ENCODE data around the gene GRHL3. TPM values are rescaled to one million over a fixed set of nuclear protein-coding genes. Genes with fewer than 3 reads are reported as not detected.
A peak's percentile ranks its signal among the peaks of the same experiment; 100 is the strongest.

GRHL3 gene
- total RNA-seq, 1 donor = not detected

GRCh38 chr1:24317081-24317480 lies 2.1 kb upstream of the GRHL3 start:
- TF ChIP-seq CTCF (IDR thresholded peaks at IDR 0.05; ENCODE audit: insufficient read depth, low read length) = no peak
- DNase-seq (ENCODE audit: low read depth) = no peak
- H3K4me3 ChIP-seq (ENCODE audit: low read depth, low read length) = no peak overlapping the region

GRCh38 chr1:24317956-24318614 lies 1.1 kb upstream of the GRHL3 start:
- peak; percentile 46 for DNase-seq (ENCODE audit: low read depth)
- H3K4me3 ChIP-seq (ENCODE audit: low read depth, low read length) = no peak overlapping the region
- TF ChIP-seq CTCF (IDR thresholded peaks at IDR 0.05; ENCODE audit: insufficient read depth, low read length) = no peak

- no peak overlapping the region for H3K4me3 ChIP-seq (ENCODE audit: low read depth, low read length)
- DNase-seq (ENCODE audit: low read depth) = no peak
- TF ChIP-seq CTCF (IDR thresholded peaks at IDR 0.05; ENCODE audit: insufficient read depth, low read length) = no peak
Observed at GRCh38 chr1:24318615-24319311, 394 bp upstream of the GRHL3 start.

GRCh38 chr1:24319962-24320361 lies 805 bp downstream of the GRHL3 start:
- no peak for TF ChIP-seq CTCF (IDR thresholded peaks at IDR 0.05; ENCODE audit: insufficient read depth, low read length)
- no peak overlapping the region for H3K4me3 ChIP-seq (ENCODE audit: low read depth, low read length)
- DNase-seq (ENCODE audit: low read depth) = no peak

- DNase-seq (ENCODE audit: low read depth) = no peak
- H3K4me3 ChIP-seq (ENCODE audit: low read depth, low read length) = no peak overlapping the region
- no peak for TF ChIP-seq CTCF (IDR thresholded peaks at IDR 0.05; ENCODE audit: insufficient read depth, low read length)
Observed at GRCh38 chr1:24321126-24321525, 2.0 kb downstream of the GRHL3 start.

- TF ChIP-seq CTCF (IDR thresholded peaks at IDR 0.05; ENCODE audit: insufficient read depth, low read length) = no peak
- peak overlapping the region; percentile 53 for H3K4me3 ChIP-seq (ENCODE audit: low read depth, low read length)
- peak; percentile 72 for DNase-seq (ENCODE audit: low read depth)
Observed at GRCh38 chr1:24321697-24322469, 2.7 kb downstream of the GRHL3 start.
